Measurements from ENCODE around the gene NLK. TPM values are rescaled to one million over a fixed set of nuclear protein-coding genes. Genes with fewer than 3 reads are reported as not detected.

The NLK gene
- total and polyA plus RNA-seq, 2 donors (not counting 1 experiment from before 2014, with no cell fraction given): 12.7 to 24.8 TPM

GRCh38 chr17:27995554-27995953, 46.9 kb upstream of the NLK start:
- WGBS (ENCODE audit: insufficient coverage): no CpG with 5 or more reads among the region's 1 CpG
- H3K27ac ChIP-seq (ENCODE audit: low read length in 2 of 2): no peak overlapping the region
- no peak overlapping the region for H3K9ac ChIP-seq (ENCODE audit: low read length)
- H3K4me2 ChIP-seq (replicated peaks; ENCODE audit: low read depth, low read length, poor library complexity, severe bottlenecking): no peak overlapping the region
- no peak overlapping the region for H3K4me3 ChIP-seq (ENCODE audit: control extremely low read depth in 1 of 5, extremely low read depth in 1 of 5, insufficient read depth in 1 of 5, low read depth in 2 of 5, low read length in 4 of 5)
- POLR2A ChIA-PET: no interaction called here
- no peaks in the 10 kb centered on the region for H3K4me1 ChIP-seq (ENCODE audit: control insufficient read depth in 2 of 2, insufficient read depth in 2 of 2, low read length in 2 of 2)
- peaks cover 0 to 16% (median 8%) of the 10 kb centered on the region in 4 experiments for H3K27me3 ChIP-seq (replicated peaks in 1 of 4; ENCODE audit: control extremely low read depth in 1 of 4, control insufficient read depth in 3 of 4, insufficient read depth in 4 of 4, low read length in 3 of 4)
- Mint-ChIP-seq H3K4me3 (no peak overlapping the region), H3K9me3 (ENCODE audit: insufficient read depth) (no peaks in the 10 kb centered on the region), H3K27me3 (peaks cover 14% of the 10 kb centered on the region), H3K4me1 (no peaks in the 10 kb centered on the region), H3K27ac (no peak overlapping the region)
- ATAC-seq (ENCODE audit: low read depth): no peak
- no peaks in the 10 kb centered on the region for H3K79me2 ChIP-seq (ENCODE audit: control insufficient read depth, insufficient read depth, low read length)
- CTCF ChIA-PET: no interaction called here
- H3K9me3 ChIP-seq (ENCODE audit: control extremely low read depth in 1 of 3, control insufficient read depth in 2 of 3, insufficient read depth in 1 of 3, low read length in 2 of 3): no peaks in the 10 kb centered on the region
- DNase-seq: no peak
- no peak overlapping the region for H2AFZ ChIP-seq (ENCODE audit: insufficient read depth, low read depth, low read length, poor library complexity, severe bottlenecking)
- no peaks in the 10 kb centered on the region for H3K36me3 ChIP-seq (replicated peaks in 1 of 2; ENCODE audit: control extremely low read depth in 1 of 2, control insufficient read depth in 1 of 2, extremely low read depth in 1 of 2, insufficient read depth in 2 of 2, low read length in 1 of 2)
- no peaks in the 10 kb centered on the region for H4K20me1 ChIP-seq (ENCODE audit: control insufficient read depth, insufficient read depth, low read length, poor library complexity, severe bottlenecking)
- intact Hi-C loops (cut with micrococcal nuclease): no loop called here
- TF ChIP-seq CTCF (IDR thresholded peaks at IDR 0.05): no peak
- TF ChIP-seq EZH2 (IDR thresholded peaks at IDR 0.05; ENCODE audit: borderline replicate concordance, insufficient read depth, low read depth, low read length, poor library complexity, severe bottlenecking): no peak

GRCh38 chr17:27996202-27997043, 46.1 kb upstream of the NLK start:
- H2AFZ ChIP-seq (ENCODE audit: insufficient read depth, low read depth, low read length, poor library complexity, severe bottlenecking): no peak overlapping the region
- intact Hi-C loops (cut with micrococcal nuclease): no loop called here
- POLR2A ChIA-PET: no interaction called here
- no peaks in the 10 kb centered on the region for H3K79me2 ChIP-seq (ENCODE audit: control insufficient read depth, insufficient read depth, low read length)
- Mint-ChIP-seq H3K4me1 (no peaks in the 10 kb centered on the region), H3K27me3 (peaks cover 19% of the 10 kb centered on the region), H3K9me3 (ENCODE audit: insufficient read depth) (no peaks in the 10 kb centered on the region), H3K4me3 (no peak overlapping the region), H3K27ac (no peak overlapping the region)
- no peak overlapping the region for H3K4me3 ChIP-seq (ENCODE audit: control extremely low read depth in 1 of 5, extremely low read depth in 1 of 5, insufficient read depth in 1 of 5, low read depth in 2 of 5, low read length in 4 of 5)
- no peak overlapping the region for H3K9ac ChIP-seq (ENCODE audit: low read length)
- 87% methylated on average over 7 of the region's 12 CpGs for WGBS (ENCODE audit: insufficient coverage)
- H3K4me2 ChIP-seq (replicated peaks; ENCODE audit: low read depth, low read length, poor library complexity, severe bottlenecking): no peak overlapping the region
- no peaks in the 10 kb centered on the region for H4K20me1 ChIP-seq (ENCODE audit: control insufficient read depth, insufficient read depth, low read length, poor library complexity, severe bottlenecking)
- ATAC-seq (ENCODE audit: low read depth): no peak
- TF ChIP-seq EZH2 (IDR thresholded peaks at IDR 0.05; ENCODE audit: borderline replicate concordance, insufficient read depth, low read depth, low read length, poor library complexity, severe bottlenecking) (no peak), CTCF (IDR thresholded peaks at IDR 0.05) (no peak)
- no peaks in the 10 kb centered on the region for H3K36me3 ChIP-seq (replicated peaks in 1 of 2; ENCODE audit: control extremely low read depth in 1 of 2, control insufficient read depth in 1 of 2, extremely low read depth in 1 of 2, insufficient read depth in 2 of 2, low read length in 1 of 2)
- CTCF ChIA-PET: no interaction called here
- H3K27ac ChIP-seq (ENCODE audit: low read length in 2 of 2): no peak overlapping the region
- peaks cover 0 to 14% (median 9%) of the 10 kb centered on the region in 4 experiments for H3K27me3 ChIP-seq (replicated peaks in 1 of 4; ENCODE audit: control extremely low read depth in 1 of 4, control insufficient read depth in 3 of 4, insufficient read depth in 4 of 4, low read length in 3 of 4)
- DNase-seq: no peak
- no peaks in the 10 kb centered on the region for H3K4me1 ChIP-seq (ENCODE audit: control insufficient read depth in 2 of 2, insufficient read depth in 2 of 2, low read length in 2 of 2)
- no peaks in the 10 kb centered on the region for H3K9me3 ChIP-seq (ENCODE audit: control extremely low read depth in 1 of 3, control insufficient read depth in 2 of 3, insufficient read depth in 1 of 3, low read length in 2 of 3)

All from B cell (primary cell).